HL-60 (cell line): ENCODE measurements around the gene NUP155.

Experiments
- GABPA ChIP-seq: IDR thresholded peaks from 2 replicates; pipeline ENCODE4 v1.6.1; 2012; ENCODE audit warnings: low read depth
- POLR2AphosphoS5 ChIP-seq: IDR thresholded peaks from 2 replicates; pipeline ENCODE4 v1.6.1; 2012; ENCODE audit warnings: low read depth
- SPI1 ChIP-seq: IDR thresholded peaks from 2 replicates; pipeline ENCODE4 v1.6.1; 2012; ENCODE audit warnings: low read depth, mild to moderate bottlenecking, borderline replicate concordance
- TF ChIP-seq, protein P1 (sequence below): IDR thresholded peaks from one replicate; pipeline ENCODE4 v1.5.1; 2011; ENCODE audit warnings: low read length, control low read depth, inconsistent platforms; ENCODE audit not compliant: insufficient read depth

DNA sequence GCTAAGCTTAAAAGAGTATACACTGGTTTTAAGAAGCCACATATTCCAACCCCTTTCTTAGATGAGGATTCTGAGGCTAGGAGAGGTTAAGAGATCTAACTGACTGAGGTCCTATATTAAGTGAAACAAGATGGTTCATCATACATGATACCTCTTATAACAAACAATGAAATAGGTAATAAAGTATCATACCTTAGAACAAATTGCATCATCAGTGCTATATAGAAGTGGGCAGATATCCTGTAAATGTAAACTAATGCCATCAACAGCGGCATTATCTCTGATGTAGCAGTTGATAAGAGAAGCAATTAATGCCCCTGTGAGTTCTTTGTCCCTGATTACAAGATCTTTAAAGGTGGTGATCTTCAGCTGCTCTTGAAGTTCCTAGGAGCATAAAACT, 60.5 kb downstream of the NUP155 start:
- TF ChIP-seq, protein P1, sequence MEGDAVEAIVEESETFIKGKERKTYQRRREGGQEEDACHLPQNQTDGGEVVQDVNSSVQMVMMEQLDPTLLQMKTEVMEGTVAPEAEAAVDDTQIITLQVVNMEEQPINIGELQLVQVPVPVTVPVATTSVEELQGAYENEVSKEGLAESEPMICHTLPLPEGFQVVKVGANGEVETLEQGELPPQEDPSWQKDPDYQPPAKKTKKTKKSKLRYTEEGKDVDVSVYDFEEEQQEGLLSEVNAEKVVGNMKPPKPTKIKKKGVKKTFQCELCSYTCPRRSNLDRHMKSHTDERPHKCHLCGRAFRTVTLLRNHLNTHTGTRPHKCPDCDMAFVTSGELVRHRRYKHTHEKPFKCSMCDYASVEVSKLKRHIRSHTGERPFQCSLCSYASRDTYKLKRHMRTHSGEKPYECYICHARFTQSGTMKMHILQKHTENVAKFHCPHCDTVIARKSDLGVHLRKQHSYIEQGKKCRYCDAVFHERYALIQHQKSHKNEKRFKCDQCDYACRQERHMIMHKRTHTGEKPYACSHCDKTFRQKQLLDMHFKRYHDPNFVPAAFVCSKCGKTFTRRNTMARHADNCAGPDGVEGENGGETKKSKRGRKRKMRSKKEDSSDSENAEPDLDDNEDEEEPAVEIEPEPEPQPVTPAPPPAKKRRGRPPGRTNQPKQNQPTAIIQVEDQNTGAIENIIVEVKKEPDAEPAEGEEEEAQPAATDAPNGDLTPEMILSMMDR: no peak
- no peak for TF ChIP-seq POLR2AphosphoS5
- no peak for TF ChIP-seq GABPA
- no peak for TF ChIP-seq SPI1
